Neural cell (in vitro differentiated cells): ENCODE data around the gene EYS.

Source experiments
- POLR2AphosphoS5 ChIP-seq: IDR thresholded peaks from 2 replicates; pipeline ENCODE4 v1.6.1; 2012
- TF ChIP-seq, protein P1 (sequence below): fragments of 450-650 bp; IDR thresholded peaks from 2 replicates; pipeline ENCODE4 v1.5.1; 2014; ENCODE audit warnings: antibody characterized with exemption, mild to moderate bottlenecking, moderate library complexity; ENCODE audit not compliant: poor library complexity, severe bottlenecking

DNA sequence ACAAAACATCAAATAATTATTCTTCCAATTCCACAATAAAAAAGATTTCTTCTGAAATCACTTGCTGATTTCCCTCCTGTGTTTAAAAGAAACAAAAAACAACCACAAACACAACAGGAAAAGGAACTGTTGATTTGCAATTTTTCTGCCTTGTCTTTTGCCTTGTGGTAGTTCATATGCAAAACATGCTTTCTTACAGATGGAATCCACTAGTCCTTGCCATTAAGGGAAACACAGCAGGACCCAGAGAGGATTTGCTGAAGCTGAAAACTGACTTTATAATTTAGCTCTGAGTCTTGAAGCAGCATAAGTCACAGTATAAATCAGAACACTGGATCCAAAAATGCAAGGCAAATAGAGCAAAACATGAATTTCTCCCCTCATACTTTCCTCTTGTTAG, 1742.7 kb downstream of the EYS start:
- TF ChIP-seq, protein P1, sequence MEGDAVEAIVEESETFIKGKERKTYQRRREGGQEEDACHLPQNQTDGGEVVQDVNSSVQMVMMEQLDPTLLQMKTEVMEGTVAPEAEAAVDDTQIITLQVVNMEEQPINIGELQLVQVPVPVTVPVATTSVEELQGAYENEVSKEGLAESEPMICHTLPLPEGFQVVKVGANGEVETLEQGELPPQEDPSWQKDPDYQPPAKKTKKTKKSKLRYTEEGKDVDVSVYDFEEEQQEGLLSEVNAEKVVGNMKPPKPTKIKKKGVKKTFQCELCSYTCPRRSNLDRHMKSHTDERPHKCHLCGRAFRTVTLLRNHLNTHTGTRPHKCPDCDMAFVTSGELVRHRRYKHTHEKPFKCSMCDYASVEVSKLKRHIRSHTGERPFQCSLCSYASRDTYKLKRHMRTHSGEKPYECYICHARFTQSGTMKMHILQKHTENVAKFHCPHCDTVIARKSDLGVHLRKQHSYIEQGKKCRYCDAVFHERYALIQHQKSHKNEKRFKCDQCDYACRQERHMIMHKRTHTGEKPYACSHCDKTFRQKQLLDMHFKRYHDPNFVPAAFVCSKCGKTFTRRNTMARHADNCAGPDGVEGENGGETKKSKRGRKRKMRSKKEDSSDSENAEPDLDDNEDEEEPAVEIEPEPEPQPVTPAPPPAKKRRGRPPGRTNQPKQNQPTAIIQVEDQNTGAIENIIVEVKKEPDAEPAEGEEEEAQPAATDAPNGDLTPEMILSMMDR = no peak
- no peak for TF ChIP-seq POLR2AphosphoS5
